Muscle of back (tissue), 11 donors: ENCODE data around the gene CACNA1B. TPM values are rescaled to one million over a fixed set of nuclear protein-coding genes. Genes with fewer than 3 reads are reported as not detected.

Source experiments
- DNase-seq, 3 donors: peaks; one replicate each; pipeline versions ENCODE4 v3.0.0 to v3.0.0-alpha.2; 2013
- polyA plus RNA-seq, 10 donors: library from polyadenylated mRNA; unstranded; fragments of 120-200 nt; gene quantifications; one replicate each; pipeline ENCODE4 v1.2.1, GENCODE V29; 2013; ENCODE audit not compliant: insufficient read length in 10 of 10

The CACNA1B gene
- polyA plus RNA-seq, 10 donors, result 0.28 to 0.88 (median 0.47) TPM

- DNase-seq, result no peak
Measured at GRCh38 chr9:137919095-137919465, 41.5 kb downstream of the CACNA1B start.

GRCh38 chr9:137919649-137920141 lies 42.1 kb downstream of the CACNA1B start:
- DNase-seq, result no peak

GRCh38 chr9:137920753-137921152 lies 43.2 kb downstream of the CACNA1B start:
- DNase-seq, result no peak

GRCh38 chr9:137924169-137924568 lies 46.6 kb downstream of the CACNA1B start:
- DNase-seq, result no peak

GRCh38 chr9:137924761-137925369 lies 47.3 kb downstream of the CACNA1B start:
- no peak for DNase-seq

- no peak for DNase-seq
Measured at GRCh38 chr9:137943655-137944054, 66.1 kb downstream of the CACNA1B start.

- no peak for DNase-seq
Measured at GRCh38 chr9:137945581-137945980, 68.0 kb downstream of the CACNA1B start.

GRCh38 chr9:137946993-137947392 lies 69.4 kb downstream of the CACNA1B start:
- no peak for DNase-seq

GRCh38 chr9:137948642-137949041 lies 71.1 kb downstream of the CACNA1B start:
- no peak for DNase-seq

- DNase-seq, result no peak
Measured at GRCh38 chr9:137949260-137949659, 71.7 kb downstream of the CACNA1B start.

GRCh38 chr9:137951107-137951506 lies 73.5 kb downstream of the CACNA1B start:
- DNase-seq, result no peak

- DNase-seq, result no peak
Measured at GRCh38 chr9:137951597-137952490, 74.3 kb downstream of the CACNA1B start.

- no peak for DNase-seq
Measured at GRCh38 chr9:137952976-137953666, 75.5 kb downstream of the CACNA1B start.

GRCh38 chr9:137953683-137954438 lies 76.3 kb downstream of the CACNA1B start:
- DNase-seq, result no peak

GRCh38 chr9:137955224-137955570 lies 77.6 kb downstream of the CACNA1B start:
- no peak for DNase-seq

GRCh38 chr9:137955586-137955985 lies 78.0 kb downstream of the CACNA1B start:
- no peak for DNase-seq

- DNase-seq, result no peak
Measured at GRCh38 chr9:137956039-137956438, 78.5 kb downstream of the CACNA1B start.

- DNase-seq, result no peak
Measured at GRCh38 chr9:137956688-137957385, 79.3 kb downstream of the CACNA1B start.

- DNase-seq, result no peak
Measured at GRCh38 chr9:137959641-137960411, 82.2 kb downstream of the CACNA1B start.

GRCh38 chr9:137960496-137960895 lies 82.9 kb downstream of the CACNA1B start:
- DNase-seq, result no peak
